ENCODE measurements around the gene MRPS23. TPM values are rescaled to one million over a fixed set of nuclear protein-coding genes. Genes with fewer than 3 reads are reported as not detected.

The MRPS23 gene
- total RNA-seq, 1 experiment from 2014 or later, result 87.3 TPM

DNA sequence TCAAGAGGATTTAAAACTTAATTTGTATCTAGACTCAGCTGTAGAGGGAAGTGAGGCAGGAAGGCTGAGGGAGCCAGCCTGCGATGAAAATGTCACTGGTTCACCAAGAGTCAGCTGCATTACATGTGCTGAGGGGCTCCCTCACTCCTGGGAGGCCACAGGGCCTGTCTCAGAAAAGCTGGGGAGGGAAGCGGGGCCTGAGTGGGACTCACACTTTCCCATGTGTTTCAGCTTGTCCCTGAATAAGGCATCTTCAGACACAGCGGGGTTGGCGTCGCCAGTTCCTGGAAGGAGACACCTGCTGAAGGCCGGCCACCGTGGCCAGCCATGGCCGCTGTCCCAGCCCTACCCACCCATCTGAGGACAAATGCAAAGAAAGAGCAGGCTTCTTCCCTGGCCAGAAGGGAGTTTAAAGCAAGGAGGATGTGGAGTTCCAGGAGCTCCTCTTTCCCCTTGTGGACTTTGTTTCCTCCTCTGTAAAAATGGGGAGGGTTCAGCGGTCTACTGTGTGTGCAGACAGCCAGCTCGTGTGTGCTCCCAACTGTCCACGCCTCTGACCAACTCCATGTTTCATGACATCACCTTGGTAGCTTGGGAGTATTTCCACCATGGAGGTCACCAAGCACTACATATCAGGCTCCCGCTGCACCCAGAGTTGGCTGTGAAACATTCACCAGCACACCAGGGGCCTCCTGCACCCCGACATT, 19.2 kb upstream of the MRPS23 start:
- DNase-seq (ENCODE audit: low read depth, low spot score), result no peak
- in situ Hi-C loops (cut with HindIII; ENCODE audit: low pct_unique_long_range_greater_than_20kb, low sequenced_read_pairs), result no loop called here

GRCh38 chr17:57868007-57868909, 18.4 kb upstream of the MRPS23 start:
- no peak for DNase-seq (ENCODE audit: low read depth, low spot score)
- in situ Hi-C loops (cut with HindIII; ENCODE audit: low pct_unique_long_range_greater_than_20kb, low sequenced_read_pairs), result no loop called here

GRCh38 chr17:57867126-57867525, 17.3 kb upstream of the MRPS23 start:
- in situ Hi-C loops (cut with HindIII; ENCODE audit: low pct_unique_long_range_greater_than_20kb, low sequenced_read_pairs), result no loop called here
- no peak for DNase-seq (ENCODE audit: low read depth, low spot score)

DNA sequence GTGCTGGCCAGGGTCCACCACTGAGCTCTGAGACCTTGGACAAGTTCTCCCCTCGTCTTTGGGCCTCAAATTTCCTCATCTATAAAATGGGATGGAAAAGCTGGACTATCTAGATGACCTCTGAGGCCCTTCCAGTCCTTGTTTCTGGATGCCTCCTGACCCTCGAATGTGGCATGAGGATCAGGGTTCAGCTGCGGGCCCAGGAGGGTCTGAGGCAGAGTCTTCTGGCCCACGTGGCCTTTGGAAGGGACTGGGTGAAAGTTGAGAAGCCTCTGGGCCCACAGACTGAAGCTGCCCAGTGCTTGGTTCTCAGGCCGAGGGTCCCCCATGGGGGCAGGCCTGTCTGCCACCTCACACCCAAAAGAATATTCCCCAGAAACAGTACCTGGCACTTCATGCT, 16.9 kb upstream of the MRPS23 start:
- in situ Hi-C loops (cut with HindIII; ENCODE audit: low pct_unique_long_range_greater_than_20kb, low sequenced_read_pairs), result no loop called here

GRCh38 chr17:57866319-57866718, 16.5 kb upstream of the MRPS23 start:
- no peak for DNase-seq (ENCODE audit: low read depth, low spot score)

More for the DNA sequence above, 16.9 kb upstream of the MRPS23 start:
- no peak for DNase-seq (ENCODE audit: low read depth, low spot score)

DNA sequence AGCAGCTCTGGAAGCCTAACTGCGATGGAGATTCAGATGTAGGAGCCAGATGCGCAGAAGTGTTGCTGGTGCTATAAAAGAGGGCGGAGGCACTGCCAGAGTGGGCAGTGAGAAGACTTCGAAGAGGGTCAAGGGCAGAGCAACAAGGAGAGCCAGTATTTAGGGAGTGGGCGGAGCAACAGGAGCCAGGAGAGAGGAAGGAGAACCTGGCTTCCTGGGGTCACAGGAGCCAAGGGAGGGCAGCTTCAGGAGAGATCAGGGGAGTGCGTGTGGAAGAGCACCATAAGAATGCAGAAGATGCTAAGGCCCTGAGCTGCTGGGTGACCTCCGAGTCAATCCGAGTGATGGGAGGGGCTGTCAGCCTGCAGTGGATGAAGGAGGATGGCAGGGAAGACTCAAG, 14.4 kb upstream of the MRPS23 start:
- in situ Hi-C loops (cut with HindIII; ENCODE audit: low pct_unique_long_range_greater_than_20kb, low sequenced_read_pairs), result no loop called here

More at GRCh38 chr17:57866319-57866718, 16.5 kb upstream of the MRPS23 start:
- in situ Hi-C loops (cut with HindIII; ENCODE audit: low pct_unique_long_range_greater_than_20kb, low sequenced_read_pairs), result no loop called here

GRCh38 chr17:57862694-57863667, 13.1 kb upstream of the MRPS23 start:
- peak; percentile 25 for DNase-seq (ENCODE audit: low read depth, low spot score)
- in situ Hi-C loops (cut with HindIII; ENCODE audit: low pct_unique_long_range_greater_than_20kb, low sequenced_read_pairs), result no loop called here

More for the DNA sequence above, 14.4 kb upstream of the MRPS23 start:
- no peak for DNase-seq (ENCODE audit: low read depth, low spot score)

- no peak for DNase-seq (ENCODE audit: low read depth, low spot score)
- in situ Hi-C loops (cut with HindIII; ENCODE audit: low pct_unique_long_range_greater_than_20kb, low sequenced_read_pairs), result no loop called here
Measured at GRCh38 chr17:57861790-57862693, 12.2 kb upstream of the MRPS23 start.

- DNase-seq (ENCODE audit: low read depth, low spot score), result no peak
- in situ Hi-C loops (cut with HindIII; ENCODE audit: low pct_unique_long_range_greater_than_20kb, low sequenced_read_pairs), result no loop called here
Measured at GRCh38 chr17:57861000-57861789, 11.4 kb upstream of the MRPS23 start.

GRCh38 chr17:57860414-57860999, 10.7 kb upstream of the MRPS23 start:
- in situ Hi-C loops (cut with HindIII; ENCODE audit: low pct_unique_long_range_greater_than_20kb, low sequenced_read_pairs), result no loop called here
- no peak for DNase-seq (ENCODE audit: low read depth, low spot score)

- in situ Hi-C loops (cut with HindIII; ENCODE audit: low pct_unique_long_range_greater_than_20kb, low sequenced_read_pairs), result loop anchor here (10.0 kb wide), 1 partner anchor 115 kb away; no protein-coding TSS in a partner anchor
- no peak for DNase-seq (ENCODE audit: low read depth, low spot score)
Measured at GRCh38 chr17:57859601-57860413, 10.0 kb upstream of the MRPS23 start.

GRCh38 chr17:57858838-57859237, 9.0 kb upstream of the MRPS23 start:
- in situ Hi-C loops (cut with HindIII; ENCODE audit: low pct_unique_long_range_greater_than_20kb, low sequenced_read_pairs), result loop anchor here (10.0 kb wide), 1 partner anchor 116 kb away; no protein-coding TSS in a partner anchor
- DNase-seq (ENCODE audit: low read depth, low spot score), result no peak

DNA sequence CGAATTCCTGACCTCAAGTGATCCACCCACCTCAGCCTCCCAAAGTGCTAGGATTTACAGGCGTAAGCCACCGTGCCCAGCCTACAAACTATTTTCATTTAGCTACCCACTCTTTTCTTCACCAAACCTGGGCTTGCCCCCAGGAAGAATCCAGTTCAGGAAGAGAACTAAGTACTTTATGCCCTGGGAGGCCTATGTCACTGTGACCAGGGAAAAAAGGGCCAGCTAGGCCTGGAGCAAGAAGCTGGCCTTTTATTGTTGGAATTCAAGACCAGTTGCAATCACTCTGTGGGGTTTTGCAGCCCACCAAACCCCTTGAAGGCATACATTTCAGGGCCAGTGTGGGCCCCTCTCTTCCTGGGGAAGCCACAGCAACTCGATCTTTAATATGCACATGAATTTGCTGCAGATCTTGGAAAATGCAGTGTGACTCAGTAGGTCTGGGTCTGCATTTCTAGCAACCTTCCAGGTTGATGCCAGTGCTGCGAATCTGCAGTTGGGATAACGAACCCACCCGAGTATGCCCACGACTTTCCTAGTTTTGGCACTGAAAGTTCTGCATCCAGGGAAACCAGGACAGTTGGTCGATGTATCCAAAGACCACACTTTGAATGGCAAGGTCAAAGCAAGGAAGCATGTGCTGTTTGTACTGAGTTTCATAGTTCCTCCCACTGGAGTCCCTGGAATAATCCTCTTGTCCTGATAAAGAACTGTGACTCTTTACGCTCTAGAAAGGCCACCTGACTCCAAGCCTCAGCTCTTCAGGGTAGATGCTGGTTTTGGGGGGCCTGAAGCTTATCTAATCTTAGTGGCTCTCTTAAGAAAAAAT, 7.2 kb upstream of the MRPS23 start:
- DNase-seq (ENCODE audit: low read depth, low spot score), result no peak
- in situ Hi-C loops (cut with HindIII; ENCODE audit: low pct_unique_long_range_greater_than_20kb, low sequenced_read_pairs), result loop anchor here (10.0 kb wide), 1 partner anchor 118 kb away; no protein-coding TSS in a partner anchor

All from SK-MEL-5 (cell line).